ENCODE results near the gene PAX7.
"Not testable (repeated sequence)": the region's sequence is repeated elsewhere in the genome, so short reads cannot be mapped to it uniquely, and the experiment has no call there.

The PAX7 gene

GRCh38 chr1:18630511-18631495 lies at the start of gene PAX7:
Gene PAX7 (plus strand): TSS chr1:18630846. CDS start chr1:18631604, 758 bp downstream.
- no peak for DNase-seq (ENCODE audit: low read depth in 2 of 2)

- DNase-seq (ENCODE audit: low read depth in 2 of 2): no peak
Measured at GRCh38 chr1:18581420-18581880, 49.2 kb upstream of the PAX7 start.

- DNase-seq (ENCODE audit: low read depth in 2 of 2): no peak
Measured at GRCh38 chr1:18582890-18583289, 47.8 kb upstream of the PAX7 start.

GRCh38 chr1:18583326-18583941 lies 47.2 kb upstream of the PAX7 start:
- DNase-seq (ENCODE audit: low read depth in 2 of 2): no peak

- DNase-seq (ENCODE audit: low read depth in 2 of 2): not testable (repeated sequence)
Measured at GRCh38 chr1:18586016-18586415, 44.6 kb upstream of the PAX7 start.

- no peak for DNase-seq (ENCODE audit: low read depth in 2 of 2)
Measured at GRCh38 chr1:18588093-18588492, 42.6 kb upstream of the PAX7 start.

GRCh38 chr1:18592368-18592767 lies 38.3 kb upstream of the PAX7 start:
- DNase-seq (ENCODE audit: low read depth in 2 of 2): no peak

GRCh38 chr1:18597160-18598042 lies 33.2 kb upstream of the PAX7 start:
- DNase-seq (ENCODE audit: low read depth in 2 of 2): no peak

- no peak for DNase-seq (ENCODE audit: low read depth in 2 of 2)
Measured at GRCh38 chr1:18599086-18599485, 31.6 kb upstream of the PAX7 start.

- DNase-seq (ENCODE audit: low read depth in 2 of 2): no peak
Measured at GRCh38 chr1:18599704-18600103, 30.9 kb upstream of the PAX7 start.

GRCh38 chr1:18602533-18603211 lies 28.0 kb upstream of the PAX7 start:
- no peak for DNase-seq (ENCODE audit: low read depth in 2 of 2)

GRCh38 chr1:18603212-18603852 lies 27.3 kb upstream of the PAX7 start:
- DNase-seq (ENCODE audit: low read depth in 2 of 2): no peak

GRCh38 chr1:18606443-18607288 lies 24.0 kb upstream of the PAX7 start:
- DNase-seq (ENCODE audit: low read depth in 2 of 2): no peak

- no peak for DNase-seq (ENCODE audit: low read depth in 2 of 2)
Measured at GRCh38 chr1:18607289-18607760, 23.3 kb upstream of the PAX7 start.

- DNase-seq (ENCODE audit: low read depth in 2 of 2): no peak
Measured at GRCh38 chr1:18608534-18608933, 22.1 kb upstream of the PAX7 start.

GRCh38 chr1:18611311-18611710 lies 19.3 kb upstream of the PAX7 start:
- DNase-seq (ENCODE audit: low read depth in 2 of 2): no peak

GRCh38 chr1:18612073-18612472 lies 18.6 kb upstream of the PAX7 start:
- no peak for DNase-seq (ENCODE audit: low read depth in 2 of 2)

- no peak for DNase-seq (ENCODE audit: low read depth in 2 of 2)
Measured at GRCh38 chr1:18614069-18614735, 16.4 kb upstream of the PAX7 start.

Measured in fibroblast of skin of left quadriceps (primary cell).